Measurements from ENCODE around the gene TSC22D4. TPM values are rescaled to one million over a fixed set of nuclear protein-coding genes. Genes with fewer than 3 reads are reported as not detected.
A peak's percentile ranks its signal among the peaks of the same experiment; 100 is the strongest.

TSC22D4 gene
- total and polyA plus RNA-seq, 9 of the 15 experiments (the other 6 are each of a cell fraction or from before 2014, with no cell fraction given), result 0.37 to 107 (median 28.7) TPM

DNA sequence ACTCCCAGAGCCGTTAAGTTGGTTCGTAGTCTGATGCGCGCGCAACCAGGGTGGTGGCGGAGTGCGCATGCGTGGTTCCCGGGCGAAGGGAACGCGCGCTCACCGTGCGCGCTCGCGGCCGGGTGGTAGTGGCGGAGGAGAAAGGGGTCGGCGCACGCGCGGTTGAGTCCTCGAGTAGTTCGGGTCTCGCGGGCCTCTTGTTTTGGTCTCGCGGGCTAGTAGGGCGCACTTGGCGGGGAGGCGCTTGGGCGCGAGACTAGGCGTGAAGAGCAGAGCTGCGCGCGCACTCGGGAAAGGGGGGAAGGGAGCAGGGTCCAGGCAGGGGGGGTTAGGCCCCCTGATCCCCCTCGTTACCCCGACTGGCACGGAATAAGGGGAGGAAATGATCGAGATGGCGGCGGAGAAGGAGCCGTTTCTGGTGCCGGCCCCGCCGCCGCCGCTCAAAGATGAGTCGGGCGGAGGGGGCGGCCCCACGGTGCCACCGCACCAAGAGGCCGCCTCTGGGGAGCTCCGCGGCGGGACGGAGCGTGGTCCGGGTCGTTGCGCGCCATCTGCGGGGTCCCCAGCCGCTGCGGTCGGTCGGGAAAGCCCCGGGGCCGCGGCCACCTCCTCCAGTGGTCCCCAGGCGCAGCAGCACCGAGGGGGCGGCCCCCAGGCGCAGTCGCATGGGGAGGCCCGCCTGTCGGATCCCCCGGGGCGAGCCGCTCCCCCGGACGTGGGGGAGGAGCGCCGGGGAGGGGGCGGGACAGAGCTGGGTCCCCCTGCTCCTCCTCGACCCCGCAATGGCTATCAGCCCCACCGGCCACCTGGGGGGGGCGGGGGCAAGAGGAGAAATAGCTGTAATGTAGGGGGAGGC, 49.1 kb downstream of the TSC22D4 start, which contains the start of gene MEPCE (continued):
- TF ChIP-seq MYC (IDR thresholded peaks at IDR 0.05; ENCODE audit: low read depth, low read length) (no peak), MYC (CRISPR knock-in tag; IDR thresholded peaks at IDR 0.05; ENCODE audit: borderline replicate concordance, low read depth) (peak; percentile 92), STAT6 (CRISPR knock-in tag; IDR thresholded peaks at IDR 0.05) (peak; percentile 72; the same call in 1 of the 2 replicates), NR4A1 (CRISPR knock-in tag; IDR thresholded peaks at IDR 0.05) (peak; percentile 92; the same call in 1 of the 2 replicates), NR4A1 (tag; IDR thresholded peaks at IDR 0.05) (peak; percentile 40; the same call in 1 of the 2 replicates), PHF21A (IDR thresholded peaks at IDR 0.05; ENCODE audit: borderline replicate concordance, low read depth) (no peak), EGR1 (conservative IDR thresholded peaks at IDR 0.05) (peak; percentile 92), CHD2 (IDR thresholded peaks at IDR 0.05; ENCODE audit: low read depth, low read length) (peak; percentile 91), POLR2G (IDR thresholded peaks at IDR 0.05; ENCODE audit: low read depth, low read length) (peak; percentile 93), NR3C1 (CRISPR knock-in tag; IDR thresholded peaks at IDR 0.05) (peak; percentile 74; the same call in 1 of the 2 replicates), E2F3 (CRISPR knock-in tag; IDR thresholded peaks at IDR 0.05) (0 out of 2 replicates have a peak, but pooled peaks have one; percentile 12), RBM14 (IDR thresholded peaks at IDR 0.05; ENCODE audit: borderline replicate concordance, insufficient read depth, low read depth, low read length) (peak; percentile 96; the same call in 1 of the 2 replicates), ATF6 (CRISPR knock-in tag; IDR thresholded peaks at IDR 0.05) (0 out of 2 replicates have a peak, but pooled peaks have one; percentile 41), GATAD2A (IDR thresholded peaks at IDR 0.05) (peak; percentile 29; the same call in 1 of the 2 replicates)
- TF ChIP-seq, protein P1, sequence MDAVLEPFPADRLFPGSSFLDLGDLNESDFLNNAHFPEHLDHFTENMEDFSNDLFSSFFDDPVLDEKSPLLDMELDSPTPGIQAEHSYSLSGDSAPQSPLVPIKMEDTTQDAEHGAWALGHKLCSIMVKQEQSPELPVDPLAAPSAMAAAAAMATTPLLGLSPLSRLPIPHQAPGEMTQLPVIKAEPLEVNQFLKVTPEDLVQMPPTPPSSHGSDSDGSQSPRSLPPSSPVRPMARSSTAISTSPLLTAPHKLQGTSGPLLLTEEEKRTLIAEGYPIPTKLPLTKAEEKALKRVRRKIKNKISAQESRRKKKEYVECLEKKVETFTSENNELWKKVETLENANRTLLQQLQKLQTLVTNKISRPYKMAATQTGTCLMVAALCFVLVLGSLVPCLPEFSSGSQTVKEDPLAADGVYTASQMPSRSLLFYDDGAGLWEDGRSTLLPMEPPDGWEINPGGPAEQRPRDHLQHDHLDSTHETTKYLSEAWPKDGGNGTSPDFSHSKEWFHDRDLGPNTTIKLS (IDR thresholded peaks at IDR 0.05; ENCODE audit: borderline replicate concordance, low read depth), result peak; percentile 56; the same call in 1 of the 2 replicates
- TF ChIP-seq, protein P2, sequence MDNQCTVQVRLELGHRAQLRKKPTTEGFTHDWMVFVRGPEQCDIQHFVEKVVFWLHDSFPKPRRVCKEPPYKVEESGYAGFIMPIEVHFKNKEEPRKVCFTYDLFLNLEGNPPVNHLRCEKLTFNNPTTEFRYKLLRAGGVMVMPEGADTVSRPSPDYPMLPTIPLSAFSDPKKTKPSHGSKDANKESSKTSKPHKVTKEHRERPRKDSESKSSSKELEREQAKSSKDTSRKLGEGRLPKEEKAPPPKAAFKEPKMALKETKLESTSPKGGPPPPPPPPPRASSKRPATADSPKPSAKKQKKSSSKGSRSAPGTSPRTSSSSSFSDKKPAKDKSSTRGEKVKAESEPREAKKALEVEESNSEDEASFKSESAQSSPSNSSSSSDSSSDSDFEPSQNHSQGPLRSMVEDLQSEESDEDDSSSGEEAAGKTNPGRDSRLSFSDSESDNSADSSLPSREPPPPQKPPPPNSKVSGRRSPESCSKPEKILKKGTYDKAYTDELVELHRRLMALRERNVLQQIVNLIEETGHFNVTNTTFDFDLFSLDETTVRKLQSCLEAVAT (IDR thresholded peaks at IDR 0.05), result peak; percentile 52 to 59; a peak in 3 of 4 replicates
- TF ChIP-seq, protein P3, sequence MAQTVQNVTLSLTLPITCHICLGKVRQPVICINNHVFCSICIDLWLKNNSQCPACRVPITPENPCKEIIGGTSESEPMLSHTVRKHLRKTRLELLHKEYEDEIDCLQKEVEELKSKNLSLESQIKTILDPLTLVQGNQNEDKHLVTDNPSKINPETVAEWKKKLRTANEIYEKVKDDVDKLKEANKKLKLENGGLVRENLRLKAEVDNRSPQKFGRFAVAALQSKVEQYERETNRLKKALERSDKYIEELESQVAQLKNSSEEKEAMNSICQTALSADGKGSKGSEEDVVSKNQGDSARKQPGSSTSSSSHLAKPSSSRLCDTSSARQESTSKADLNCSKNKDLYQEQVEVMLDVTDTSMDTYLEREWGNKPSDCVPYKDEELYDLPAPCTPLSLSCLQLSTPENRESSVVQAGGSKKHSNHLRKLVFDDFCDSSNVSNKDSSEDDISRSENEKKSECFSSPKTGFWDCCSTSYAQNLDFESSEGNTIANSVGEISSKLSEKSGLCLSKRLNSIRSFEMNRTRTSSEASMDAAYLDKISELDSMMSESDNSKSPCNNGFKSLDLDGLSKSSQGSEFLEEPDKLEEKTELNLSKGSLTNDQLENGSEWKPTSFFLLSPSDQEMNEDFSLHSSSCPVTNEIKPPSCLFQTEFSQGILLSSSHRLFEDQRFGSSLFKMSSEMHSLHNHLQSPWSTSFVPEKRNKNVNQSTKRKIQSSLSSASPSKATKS (CRISPR knock-in tag; IDR thresholded peaks at IDR 0.05), result no peak

Measured in K562 (cell line).